T-helper 2 cell treated with Interferon-gamma antibody and Interleukin-4, amounts not matched to agents 100 ng/mL and 5 ng/mL, for 36 hours (primary cell): ENCODE measurements around the gene POLR2C. TPM values are rescaled to one million over a fixed set of nuclear protein-coding genes. Genes with fewer than 3 reads are reported as not detected.

Experiments used
- intact Hi-C: fragments of 100-400 bp; cut with micrococcal nuclease; formaldehyde crosslinking; loops from one replicate; pipeline ENCODE4 v1.15.1; 2023
- total RNA-seq: library from RNA; stranded (reverse); gene quantifications from 2 replicates; pipeline ENCODE4 v1.2.3, GENCODE V29; 2022

The POLR2C gene
- total RNA-seq, 1 donor from 2014 or later = 63.3 TPM

DNA sequence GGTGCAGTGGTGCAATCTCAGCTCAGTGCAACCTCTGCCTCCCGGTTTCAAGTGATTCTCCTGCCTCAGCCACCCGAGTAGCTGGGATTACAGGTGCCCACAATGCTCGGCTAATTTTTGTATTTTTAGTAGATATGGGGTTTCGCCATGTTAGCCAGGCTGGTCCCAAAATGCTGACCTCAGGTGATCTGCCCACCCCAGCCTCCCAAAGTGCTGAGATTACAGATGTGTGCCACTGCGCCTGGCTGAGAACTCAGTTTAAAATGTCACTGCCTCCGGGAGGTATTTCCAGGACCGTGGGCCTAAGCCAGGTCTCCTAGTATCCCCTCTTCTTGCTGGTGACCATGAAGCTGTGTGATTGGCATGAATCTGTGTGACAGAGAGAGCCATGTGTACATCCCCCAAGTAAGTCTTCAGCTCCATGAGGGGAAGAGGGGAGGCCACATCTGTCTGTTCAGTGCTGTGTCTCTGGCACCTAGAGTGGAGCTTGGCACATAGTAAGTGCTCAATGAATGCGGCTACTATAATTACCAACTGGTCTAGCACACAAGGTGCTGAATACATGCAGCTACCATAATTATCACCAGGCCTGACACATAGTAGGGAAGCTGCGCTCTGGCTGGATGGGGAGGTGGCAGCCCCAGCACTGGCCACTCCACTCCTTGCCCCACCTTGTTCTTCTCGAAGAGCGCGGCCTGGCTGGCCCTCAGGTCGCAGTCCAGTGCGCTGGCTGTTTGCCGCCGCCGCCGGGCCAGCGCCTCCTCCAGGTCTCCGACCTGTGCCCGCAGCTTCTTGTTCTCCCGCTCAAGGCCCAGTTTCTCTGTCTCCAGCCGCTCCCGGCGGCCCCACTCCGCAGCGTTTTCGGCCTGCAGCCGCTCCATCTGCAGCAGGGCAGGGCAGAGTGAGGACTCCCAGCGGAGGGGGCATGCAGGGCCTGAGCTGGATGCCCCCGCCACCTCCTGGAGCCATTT is 55.2 kb downstream of the POLR2C start:
- intact Hi-C loops = loop anchor here (5.0 kb wide), 1 partner anchor 40 kb away; no protein-coding TSS in a partner anchor

DNA sequence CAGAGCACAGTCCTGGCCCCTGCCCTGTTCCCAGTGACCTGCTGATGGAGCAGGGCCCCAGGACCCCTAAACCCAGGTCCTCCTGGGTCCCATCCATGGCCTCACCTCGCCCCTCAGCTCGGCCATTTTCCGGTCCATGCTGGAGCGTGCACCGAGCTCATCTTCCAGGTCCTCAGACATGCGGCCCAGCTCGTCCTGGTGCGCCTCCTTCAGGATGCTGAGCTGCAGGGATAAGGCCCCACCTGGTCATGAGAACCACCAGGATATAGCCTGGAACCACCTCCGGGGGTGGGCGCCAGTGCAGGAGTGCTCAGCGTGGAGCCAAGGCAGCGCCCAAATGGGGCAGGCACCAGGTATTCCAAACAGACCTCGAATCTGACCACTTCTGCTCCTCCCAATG is 56.0 kb downstream of the POLR2C start:
- intact Hi-C loops = loop anchor here (5.0 kb wide), 1 partner anchor 41 kb away; no protein-coding TSS in a partner anchor

DNA sequence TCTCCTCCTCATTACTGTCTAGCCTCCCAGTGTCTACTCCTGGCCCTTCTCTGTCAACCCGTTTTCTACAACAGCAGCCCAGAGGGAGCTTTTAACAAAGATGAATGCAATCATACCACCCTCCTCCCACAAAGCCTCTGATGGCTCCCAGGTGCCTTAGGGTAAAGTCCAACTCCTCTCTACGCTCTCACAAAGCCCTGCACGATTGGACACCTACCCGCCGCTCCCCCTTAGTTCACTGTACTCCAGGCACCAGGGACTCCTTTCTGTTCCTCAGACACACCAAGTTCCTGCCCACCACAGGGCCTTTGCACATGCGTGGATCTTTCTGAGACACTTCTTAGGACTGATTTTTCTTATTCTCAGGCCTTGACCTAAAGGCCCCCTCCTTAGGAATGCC is 56.4 kb downstream of the POLR2C start:
- intact Hi-C loops = loop anchor here (1.0 to 5.0 kb wide), 4 partner anchors 42 to 219 kb away; partner anchors contain the start of gene POLR2C

DNA sequence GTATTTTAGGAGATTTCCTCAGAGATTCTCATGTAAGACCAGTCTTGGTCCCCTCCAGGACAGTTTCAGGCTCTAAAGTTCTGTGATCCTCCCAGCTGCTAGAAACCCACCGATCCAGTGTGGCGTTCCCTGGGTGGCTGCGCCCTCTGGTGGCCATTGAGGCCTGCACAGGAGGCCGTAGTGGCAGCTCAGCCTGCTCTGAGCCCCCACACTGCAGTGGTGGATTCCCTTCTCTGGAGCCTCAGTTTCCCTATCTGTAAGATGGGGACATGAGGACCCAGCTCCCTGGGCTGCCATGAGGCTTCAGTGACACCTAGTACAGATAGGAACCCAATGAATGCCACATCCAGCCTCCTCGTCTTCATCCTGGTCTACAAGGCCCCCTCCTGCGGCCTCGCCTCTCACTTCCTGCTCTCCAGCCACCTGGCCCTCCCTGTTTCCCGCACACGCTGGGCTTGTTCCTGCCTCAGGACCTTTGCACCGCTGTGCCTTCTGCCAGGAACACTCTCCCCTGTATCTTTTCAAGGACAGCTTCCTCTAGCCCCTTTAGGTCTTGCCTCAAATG is 57.4 kb downstream of the POLR2C start:
- intact Hi-C loops = loop anchor here (1.0 to 5.0 kb wide), 4 partner anchors 43 to 220 kb away; partner anchors contain the start of gene POLR2C

Other genes with a start within 250 kb of the POLR2C start
- gene ARL2BP, start 217.4 kb upstream of the POLR2C start, total RNA-seq = 36.2 TPM in 2 replicates
- 0.23 and 0.41 TPM in 2 replicates for gene PLLP, start 178.0 kb upstream of the POLR2C start, total RNA-seq
- 0.52 and 0.61 TPM in 2 replicates for gene CCL22, start 103.9 kb upstream of the POLR2C start, total RNA-seq
- not detected in 2 replicates for gene CX3CL1, start 90.2 kb upstream of the POLR2C start, total RNA-seq
- not detected in 2 replicates for gene CCL17, start 57.9 kb upstream of the POLR2C start, total RNA-seq
- 56.5 and 63.9 TPM in 2 replicates for gene CIAPIN1, start 15.3 kb upstream of the POLR2C start, total RNA-seq
- gene COQ9, start 15.2 kb upstream of the POLR2C start, total RNA-seq = 38.3 and 39.7 TPM in 2 replicates
- 1.3 and 1.4 TPM in 2 replicates for gene DOK4, start 23.8 kb downstream of the POLR2C start, total RNA-seq
- gene CCDC102A, start 73.9 kb downstream of the POLR2C start, total RNA-seq = 9.3 and 10.1 TPM in 2 replicates
- gene ADGRG5, start 80.0 kb downstream of the POLR2C start, total RNA-seq = 2.4 and 2.7 TPM in 2 replicates
- gene ADGRG1, start 166.0 kb downstream of the POLR2C start, total RNA-seq = 0.91 and 2.4 TPM in 2 replicates
- gene ADGRG3, start 205.6 kb downstream of the POLR2C start, total RNA-seq = not detected in 2 replicates
- not detected in 2 replicates for gene DRC7, start 232.1 kb downstream of the POLR2C start, total RNA-seq